Lower leg skin (tissue), 3 donors: Measurements from ENCODE around the gene NBR1.

ENCODE experiments used
- POLR2A ChIP-seq, 2 donors: fragments of 450-650 bp; IDR thresholded peaks; one replicate each; pipeline ENCODE4 v1.6.1; 2016 to 2017; ENCODE audit warnings: antibody characterized with exemption in 2 of 2, mild to moderate bottlenecking in 1 of 2, moderate library complexity in 1 of 2
- TF ChIP-seq, protein P1 (sequence below), 3 donors: fragments of 450-650 bp; IDR thresholded peaks; one replicate each; pipeline ENCODE4 v1.5.1; 2016; ENCODE audit warnings: antibody characterized with exemption in 3 of 3, mild to moderate bottlenecking in 3 of 3, moderate library complexity in 2 of 3

GRCh38 chr17:43140396-43141332, 30.4 kb upstream of the NBR1 start:
- TF ChIP-seq, protein P1, sequence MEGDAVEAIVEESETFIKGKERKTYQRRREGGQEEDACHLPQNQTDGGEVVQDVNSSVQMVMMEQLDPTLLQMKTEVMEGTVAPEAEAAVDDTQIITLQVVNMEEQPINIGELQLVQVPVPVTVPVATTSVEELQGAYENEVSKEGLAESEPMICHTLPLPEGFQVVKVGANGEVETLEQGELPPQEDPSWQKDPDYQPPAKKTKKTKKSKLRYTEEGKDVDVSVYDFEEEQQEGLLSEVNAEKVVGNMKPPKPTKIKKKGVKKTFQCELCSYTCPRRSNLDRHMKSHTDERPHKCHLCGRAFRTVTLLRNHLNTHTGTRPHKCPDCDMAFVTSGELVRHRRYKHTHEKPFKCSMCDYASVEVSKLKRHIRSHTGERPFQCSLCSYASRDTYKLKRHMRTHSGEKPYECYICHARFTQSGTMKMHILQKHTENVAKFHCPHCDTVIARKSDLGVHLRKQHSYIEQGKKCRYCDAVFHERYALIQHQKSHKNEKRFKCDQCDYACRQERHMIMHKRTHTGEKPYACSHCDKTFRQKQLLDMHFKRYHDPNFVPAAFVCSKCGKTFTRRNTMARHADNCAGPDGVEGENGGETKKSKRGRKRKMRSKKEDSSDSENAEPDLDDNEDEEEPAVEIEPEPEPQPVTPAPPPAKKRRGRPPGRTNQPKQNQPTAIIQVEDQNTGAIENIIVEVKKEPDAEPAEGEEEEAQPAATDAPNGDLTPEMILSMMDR (IDR thresholded peaks at IDR 0.05), result no peak
- no peak for TF ChIP-seq POLR2A (IDR thresholded peaks at IDR 0.05)
